H9 (cell line): ENCODE measurements around the gene LPP. TPM values are rescaled to one million over a fixed set of nuclear protein-coding genes. Genes with fewer than 3 reads are reported as not detected.

ENCODE experiments used
- DNase-seq: peaks from one replicate; pipeline ENCODE4 v3.0.0-alpha.2; 2017
- H2AFZ ChIP-seq: one replicate; pipeline ENCODE4 v1.6.1; 2013; ENCODE audit warnings: mild to moderate bottlenecking, low read length, control low read depth, moderate library complexity
- H2AK5ac ChIP-seq: 2 replicates; pipeline ENCODE4 v1.6.1; 2013; ENCODE audit warnings: low read length, control low read depth, mixed read lengths; ENCODE audit not compliant: insufficient read length
- H2BK120ac ChIP-seq: one replicate; pipeline ENCODE4 v1.6.1; 2013; ENCODE audit warnings: low read depth, mild to moderate bottlenecking, low read length, control low read depth, inconsistent platforms; ENCODE audit not compliant: poor library complexity, severe bottlenecking
- H2BK12ac ChIP-seq: 2 replicates; pipeline ENCODE4 v1.6.1; 2013; ENCODE audit warnings: low read length, control low read depth, mixed read lengths, low read depth; ENCODE audit not compliant: insufficient read length
- H2BK15ac ChIP-seq: 2 replicates; pipeline ENCODE4 v1.6.1; 2013; ENCODE audit warnings: low read depth, low read length, control low read depth
- H2BK20ac ChIP-seq: one replicate; pipeline ENCODE4 v1.6.1; 2013; ENCODE audit warnings: low read depth, mild to moderate bottlenecking, low read length, control low read depth, inconsistent platforms; ENCODE audit not compliant: poor library complexity, severe bottlenecking
- H2BK5ac ChIP-seq: 2 replicates; pipeline ENCODE4 v1.6.1; 2013; ENCODE audit warnings: low read length, control low read depth, mixed read lengths; ENCODE audit not compliant: insufficient read length
- H3K14ac ChIP-seq: 2 replicates; pipeline ENCODE4 v1.6.1; 2013; ENCODE audit warnings: low read length, control low read depth; ENCODE audit not compliant: insufficient read depth
- H3K18ac ChIP-seq: 2 replicates; pipeline ENCODE4 v1.6.1; 2013; ENCODE audit warnings: low read depth, mild to moderate bottlenecking, mixed read lengths, low read length, control low read depth; ENCODE audit not compliant: insufficient read length
- H3K23ac ChIP-seq: 2 replicates; pipeline ENCODE4 v1.6.1; 2013; ENCODE audit warnings: low read length, control low read depth, mixed read lengths, low read depth; ENCODE audit not compliant: insufficient read length
- H3K23me2 ChIP-seq: 2 replicates; pipeline ENCODE4 v1.6.1; 2013; ENCODE audit warnings: low read depth, mild to moderate bottlenecking, mixed read lengths, low read length, control low read depth; ENCODE audit not compliant: insufficient read length, poor library complexity, severe bottlenecking
- H3K27ac ChIP-seq: 2 replicates; pipeline ENCODE4 v1.5.1; 2013; ENCODE audit warnings: low read length, control low read depth, mixed read lengths, low read depth; ENCODE audit not compliant: insufficient read length
- H3K27me3 ChIP-seq: 2 replicates; pipeline ENCODE4 v1.6.1; 2013; ENCODE audit warnings: low read length, control low read depth, inconsistent platforms; ENCODE audit not compliant: insufficient read depth
- H3K4ac ChIP-seq: 2 replicates; pipeline ENCODE4 v1.6.1; 2013; ENCODE audit warnings: low read depth, mild to moderate bottlenecking, control low read depth, inconsistent platforms, low read length, moderate library complexity
- H3K4me1 ChIP-seq: 2 replicates; pipeline ENCODE4 v1.6.1; 2013; ENCODE audit warnings: low read length, control low read depth, inconsistent platforms; ENCODE audit not compliant: insufficient read depth
- H3K4me2 ChIP-seq: 2 replicates; pipeline ENCODE4 v1.6.1; 2013; ENCODE audit warnings: low read length, control low read depth, mixed read lengths; ENCODE audit not compliant: insufficient read length, insufficient read depth
- H3K56ac ChIP-seq: 2 replicates; pipeline ENCODE4 v1.6.1; 2013; ENCODE audit warnings: low read depth, mild to moderate bottlenecking, mixed read lengths, low read length, control low read depth; ENCODE audit not compliant: insufficient read length
- H3K79me1 ChIP-seq: 2 replicates; pipeline ENCODE4 v1.6.1; 2013; ENCODE audit warnings: low read depth, mild to moderate bottlenecking, moderate library complexity, low read length, control low read depth, inconsistent platforms; ENCODE audit not compliant: insufficient read depth, poor library complexity, severe bottlenecking
- H3K79me2 ChIP-seq: 2 replicates; pipeline ENCODE4 v1.6.1; 2013; ENCODE audit warnings: low read length, control low read depth, inconsistent platforms; ENCODE audit not compliant: insufficient read depth
- H3K9ac ChIP-seq: 2 replicates; pipeline ENCODE4 v1.6.1; 2013; ENCODE audit warnings: low read length, control low read depth, mixed read lengths; ENCODE audit not compliant: insufficient read length; ENCODE audit errors: extremely low read depth
- H3K9me3 ChIP-seq: one replicate; pipeline ENCODE4 v1.6.1; 2013; ENCODE audit warnings: low read depth, low read length, inconsistent platforms; ENCODE audit not compliant: control insufficient read depth
- H3T11ph ChIP-seq: one replicate; pipeline ENCODE4 v1.6.1; 2013; ENCODE audit warnings: mild to moderate bottlenecking, low read length, control low read depth, inconsistent platforms
- H4K20me1 ChIP-seq: one replicate; pipeline ENCODE4 v1.6.1; 2013; ENCODE audit not compliant: control insufficient read depth, insufficient read length, insufficient read depth
- H4K5ac ChIP-seq: 2 replicates; pipeline ENCODE4 v1.6.1; 2013; ENCODE audit warnings: low read depth, mild to moderate bottlenecking, mixed read lengths, low read length, control low read depth; ENCODE audit not compliant: insufficient read length
- H4K8ac ChIP-seq: replicated peaks from 2 replicates; pipeline ENCODE4 v1.6.1; 2013; ENCODE audit warnings: low read length, control low read depth, mixed read lengths, low read depth; ENCODE audit not compliant: insufficient read length
- H4K91ac ChIP-seq: 2 replicates; pipeline ENCODE4 v1.6.1; 2013; ENCODE audit warnings: low read depth, mild to moderate bottlenecking, moderate library complexity, mixed read lengths, low read length, control low read depth; ENCODE audit not compliant: insufficient read length
- H3K27ac Mint-ChIP-seq, 3 experiments: 2 replicates in 2 of 3; 3 replicates in 1 of 3; pipeline ENCODE4 v1.8.0; 2020 to 2021; ENCODE audit warnings: mixed read lengths in 3 of 3, mild to moderate bottlenecking in 1 of 3, moderate library complexity in 1 of 3
- H3K27me3 Mint-ChIP-seq: 2 replicates; pipeline ENCODE4 v1.8.0; 2021; ENCODE audit warnings: low read depth, mild to moderate bottlenecking, moderate library complexity, mixed read lengths
- H3K36me3 Mint-ChIP-seq, 3 experiments: 2 replicates in 2 of 3; 3 replicates in 1 of 3; pipeline ENCODE4 v1.8.0; 2020 to 2021; ENCODE audit warnings: low read depth in 3 of 3, mixed read lengths in 3 of 3; ENCODE audit not compliant: insufficient read depth in 1 of 3
- H3K4me1 Mint-ChIP-seq, 2 experiments: 2 replicates each; pipeline ENCODE4 v1.8.0; 2020; ENCODE audit warnings: mixed read lengths in 2 of 2
- H3K4me3 Mint-ChIP-seq, 2 experiments: 2 replicates in 1 of 2; 3 replicates in 1 of 2; pipeline ENCODE4 v1.8.0; 2020 to 2021; ENCODE audit warnings: mild to moderate bottlenecking in 2 of 2, mixed read lengths in 2 of 2, moderate library complexity in 1 of 2
- H3K9me3 Mint-ChIP-seq, 2 experiments: 2 replicates in 1 of 2; 3 replicates in 1 of 2; pipeline ENCODE4 v1.8.0; 2020; ENCODE audit warnings: mild to moderate bottlenecking in 2 of 2, mixed read lengths in 2 of 2, moderate library complexity in 1 of 2
- WGBS: extraction: QIAGEN DNeasy Blood & Tissue Kit; methylation state at CpG from one replicate; pipeline ENCODE4 v1.1.7; 2013; ENCODE audit warnings: missing lambda C conversion rate, low lambda C conversion rate, mixed read lengths; ENCODE audit not compliant: insufficient read length; ENCODE audit errors: extremely low coverage; 5-methylcytosine and 5-hydroxymethylcytosine counted together
- total RNA-seq: library from RNA; stranded (reverse); gene quantifications from 2 replicates; pipeline ENCODE4 v1.2.1, GENCODE V29; 2021
- TF ChIP-seq, protein P1 (sequence below): fragments of 200-600 bp; sonication (generic); conservative IDR thresholded peaks from 3 replicates; pipeline ENCODE4 v1.8.0; 2021; ENCODE audit warnings: antibody characterized with exemption, mild to moderate bottlenecking

The LPP gene
- total RNA-seq, 1 experiment from 2014 or later, result 64.6 TPM

DNA sequence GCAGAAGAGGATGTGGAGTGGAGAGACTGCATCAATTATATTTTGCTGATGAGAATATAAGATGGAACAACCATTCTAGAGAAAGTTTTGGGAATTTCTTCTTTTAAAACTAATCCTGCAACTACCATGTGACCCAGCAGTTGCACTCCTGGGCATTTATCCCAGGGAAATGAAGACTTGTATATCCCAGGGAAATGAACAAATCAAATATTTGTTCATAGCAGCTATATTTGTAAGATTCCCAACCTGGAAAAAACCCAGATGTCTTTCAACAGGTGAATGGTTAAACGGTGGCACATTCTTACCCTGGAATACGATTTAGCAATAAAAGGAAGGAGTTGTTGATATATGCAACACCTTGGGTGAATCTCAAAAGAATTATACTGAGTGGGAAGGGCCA is 632.5 kb downstream of the LPP start:
- no peak overlapping the region for H4K91ac ChIP-seq
- no peak overlapping the region for H3K9ac ChIP-seq
- no peak overlapping the region for H3K56ac ChIP-seq
- H2BK15ac ChIP-seq, result no peak overlapping the region
- no peak overlapping the region for H3T11ph ChIP-seq
- H3K9me3 Mint-ChIP-seq, result no peaks in the 10 kb centered on the region; a peak in 1 of 5 replicates
- no peak for DNase-seq
- H3K9me3 ChIP-seq, result no peaks in the 10 kb centered on the region
- no peaks in the 10 kb centered on the region for H3K79me1 ChIP-seq
- no peaks in the 10 kb centered on the region for H3K27me3 Mint-ChIP-seq
- H3K23ac ChIP-seq, result no peak overlapping the region
- H2BK20ac ChIP-seq, result no peak overlapping the region
- no peak overlapping the region for H3K4me3 Mint-ChIP-seq
- H3K4me1 Mint-ChIP-seq, result no peaks in the 10 kb centered on the region
- no peak overlapping the region for H2BK5ac ChIP-seq
- H3K4me2 ChIP-seq, result no peak overlapping the region
- H3K23me2 ChIP-seq, result no peaks in the 10 kb centered on the region
- TF ChIP-seq, protein P1, sequence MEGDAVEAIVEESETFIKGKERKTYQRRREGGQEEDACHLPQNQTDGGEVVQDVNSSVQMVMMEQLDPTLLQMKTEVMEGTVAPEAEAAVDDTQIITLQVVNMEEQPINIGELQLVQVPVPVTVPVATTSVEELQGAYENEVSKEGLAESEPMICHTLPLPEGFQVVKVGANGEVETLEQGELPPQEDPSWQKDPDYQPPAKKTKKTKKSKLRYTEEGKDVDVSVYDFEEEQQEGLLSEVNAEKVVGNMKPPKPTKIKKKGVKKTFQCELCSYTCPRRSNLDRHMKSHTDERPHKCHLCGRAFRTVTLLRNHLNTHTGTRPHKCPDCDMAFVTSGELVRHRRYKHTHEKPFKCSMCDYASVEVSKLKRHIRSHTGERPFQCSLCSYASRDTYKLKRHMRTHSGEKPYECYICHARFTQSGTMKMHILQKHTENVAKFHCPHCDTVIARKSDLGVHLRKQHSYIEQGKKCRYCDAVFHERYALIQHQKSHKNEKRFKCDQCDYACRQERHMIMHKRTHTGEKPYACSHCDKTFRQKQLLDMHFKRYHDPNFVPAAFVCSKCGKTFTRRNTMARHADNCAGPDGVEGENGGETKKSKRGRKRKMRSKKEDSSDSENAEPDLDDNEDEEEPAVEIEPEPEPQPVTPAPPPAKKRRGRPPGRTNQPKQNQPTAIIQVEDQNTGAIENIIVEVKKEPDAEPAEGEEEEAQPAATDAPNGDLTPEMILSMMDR, result no peak
- no peak overlapping the region for H4K8ac ChIP-seq
- no peak overlapping the region for H4K5ac ChIP-seq
- no peak overlapping the region for H2AK5ac ChIP-seq
- no peaks in the 10 kb centered on the region for H3K4me1 ChIP-seq
- H2BK120ac ChIP-seq, result no peak overlapping the region
- H3K36me3 Mint-ChIP-seq, result no peaks in the 10 kb centered on the region
- H2BK12ac ChIP-seq, result no peak overlapping the region
- no CpG with 5 or more reads among the region's 2 CpGs for WGBS
- H3K27ac Mint-ChIP-seq, result no peak overlapping the region
- H4K20me1 ChIP-seq, result no peaks in the 10 kb centered on the region
- no peak overlapping the region for H3K18ac ChIP-seq
- H3K14ac ChIP-seq, result no peak overlapping the region
- H3K27ac ChIP-seq, result no peak overlapping the region
- no peak overlapping the region for H3K4ac ChIP-seq
- no peaks in the 10 kb centered on the region for H3K27me3 ChIP-seq
- H2AFZ ChIP-seq, result no peak overlapping the region
- H3K79me2 ChIP-seq, result no peaks in the 10 kb centered on the region
